GDM1 (cell line): ENCODE data around the gene UCHL5.

Source experiments
- DNase-seq: peaks from one replicate; lab custom pipeline; 2025; lab: John Stamatoyannopoulos, UW

The UCHL5 gene

DNA sequence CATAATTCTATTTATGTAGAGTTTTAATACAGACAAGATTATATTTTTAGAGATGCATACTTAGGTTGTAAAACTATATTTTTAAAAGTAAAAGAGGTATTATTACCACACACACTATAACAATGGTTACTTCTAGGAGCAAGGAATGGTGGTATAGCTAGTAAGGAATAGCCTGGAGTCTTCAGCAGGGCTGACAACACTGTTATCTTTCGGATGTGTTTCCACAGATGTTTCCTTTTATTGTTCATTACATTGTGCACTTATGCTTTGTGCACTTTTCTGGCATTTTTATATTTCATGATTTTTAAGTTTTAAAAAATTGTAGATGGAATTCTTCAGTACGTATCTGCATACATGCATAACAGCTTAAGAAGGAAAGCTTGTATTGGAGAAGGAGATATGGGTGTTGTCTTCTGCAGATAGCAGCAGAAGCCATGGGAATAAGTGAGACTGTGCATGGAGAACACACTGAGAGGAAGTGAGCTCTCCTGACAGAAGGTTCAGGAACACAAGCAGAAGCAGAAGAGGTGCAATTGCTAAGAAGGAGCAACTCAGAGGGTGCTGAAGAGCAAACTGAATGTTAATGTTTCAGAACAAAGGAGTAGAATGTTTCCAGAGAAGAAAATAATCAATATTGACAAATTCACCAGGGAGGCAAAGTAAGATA is 91.8 kb downstream of the UCHL5 start:
- no peak for DNase-seq

DNA sequence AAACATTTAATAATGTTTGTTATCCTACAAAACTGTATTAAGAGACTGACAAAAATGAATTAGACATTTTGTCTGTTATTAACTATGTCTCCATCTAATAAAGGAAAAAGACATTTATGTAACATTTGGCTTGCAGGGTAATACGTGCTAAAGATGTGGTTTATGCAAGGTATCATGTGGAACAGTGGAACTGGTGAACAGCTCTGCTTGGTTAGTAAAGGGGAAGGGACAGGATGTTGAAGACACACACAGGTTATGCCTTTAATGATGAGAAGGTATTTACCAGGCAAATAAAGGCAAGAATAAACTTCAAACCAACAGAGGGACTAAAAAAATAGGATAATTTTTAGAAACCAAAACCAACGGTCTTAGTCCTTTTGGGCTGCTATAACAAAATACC is 93.1 kb downstream of the UCHL5 start:
- no peak for DNase-seq

GRCh38 chr1:192962901-192963300 is 96.3 kb downstream of the UCHL5 start:
- no peak for DNase-seq
